ENCODE data around the gene ARL14EP. TPM values are rescaled to one million over a fixed set of nuclear protein-coding genes. Genes with fewer than 3 reads are reported as not detected.

Gene ARL14EP
- polyA plus RNA-seq, 2 of the 4 experiments (the other 2 are of a cell fraction): 17.7 to 58.2 TPM

GRCh38 chr11:30380846-30381245, 57.9 kb downstream of the ARL14EP start:
- TF ChIP-seq RARB (CRISPR knock-in tag; IDR thresholded peaks at IDR 0.05) (no peak), CHD2 (IDR thresholded peaks at IDR 0.05; ENCODE audit: low read length, partially characterized antibody) (no peak), ZFP36 (IDR thresholded peaks at IDR 0.05; ENCODE audit: borderline replicate concordance, partially characterized antibody) (no peak), HDAC2 (IDR thresholded peaks at IDR 0.05) (no peak), ZC3H11A (IDR thresholded peaks at IDR 0.05) (no peak), HMGXB4 (CRISPR knock-in tag; IDR thresholded peaks at IDR 0.05; ENCODE audit: borderline replicate concordance) (no peak), HOXB5 (CRISPR knock-in tag; IDR thresholded peaks at IDR 0.05) (no peak), RAD21 (conservative IDR thresholded peaks at IDR 0.05 in 1 of 2, IDR thresholded peaks at IDR 0.05 in 1 of 2) (no peak), E2F6 (IDR thresholded peaks at IDR 0.05; ENCODE audit: borderline replicate concordance, low read depth) (no peak), JUN (IDR thresholded peaks at IDR 0.05) (no peak), CBX8 (IDR thresholded peaks at IDR 0.05) (no peak)
- Histone ChIP-seq H3K4me1 (no peaks in the 10 kb centered on the region), H3K27ac (no peak overlapping the region), H3K4me3 (no peak overlapping the region), H3K9me3 (no peaks in the 10 kb centered on the region), H3K4me2 (no peak overlapping the region)
- FAIRE-seq (no peak), DNase-seq (ENCODE audit: low read depth in 1 of 2, low spot score in 1 of 2) (no peak), ATAC-seq (no peak)
- CTCF ChIA-PET: no interaction called here
- POLR2A ChIA-PET: no interaction called here

- POLR2A ChIA-PET: no interaction called here
- Histone ChIP-seq H3K4me2 (no peak overlapping the region), H3K4me1 (no peaks in the 10 kb centered on the region), H3K9me3 (no peaks in the 10 kb centered on the region), H3K4me3 (no peak overlapping the region), H3K27ac (no peak overlapping the region)
- CTCF ChIA-PET: no interaction called here
- WGBS (ENCODE audit: missing lambda C conversion rate): 17% methylated on average over 2 of the region's 2 CpGs
- DNase-seq (ENCODE audit: low read depth in 1 of 2, low spot score in 1 of 2): no peak
- FAIRE-seq: no peak
- TF ChIP-seq HEYL (CRISPR knock-in tag; IDR thresholded peaks at IDR 0.05) (no peak), JUNB (IDR thresholded peaks at IDR 0.05) (no peak), MAX (IDR thresholded peaks at IDR 0.05) (no peak), REST (IDR thresholded peaks at IDR 0.05) (no peak), HDAC2 (IDR thresholded peaks at IDR 0.05) (no peak), EP300 (IDR thresholded peaks at IDR 0.05) (no peak), CBX2 (IDR thresholded peaks at IDR 0.05; ENCODE audit: borderline replicate concordance, low read depth) (no peak), BCL3 (IDR thresholded peaks at IDR 0.05) (no peak), PHF8 (IDR thresholded peaks at IDR 0.05; ENCODE audit: borderline replicate concordance, low read depth) (no peak), RAD21 (conservative IDR thresholded peaks at IDR 0.05 in 1 of 2, IDR thresholded peaks at IDR 0.05 in 1 of 2) (no peak), KDM1A (IDR thresholded peaks at IDR 0.05; ENCODE audit: low read depth) (no peak), RARB (CRISPR knock-in tag; IDR thresholded peaks at IDR 0.05) (no peak), E2F6 (IDR thresholded peaks at IDR 0.05; ENCODE audit: borderline replicate concordance, low read depth) (no peak), PBX3 (IDR thresholded peaks at IDR 0.05) (no peak), POLR2AphosphoS2 (conservative IDR thresholded peaks at IDR 0.05; ENCODE audit: low read length) (no peak), ZNF302 (CRISPR knock-in tag; IDR thresholded peaks at IDR 0.05) (no peak), CHD2 (IDR thresholded peaks at IDR 0.05; ENCODE audit: low read length, partially characterized antibody) (no peak), FOSB (CRISPR knock-in tag; IDR thresholded peaks at IDR 0.05) (no peak), POLR2A (IDR thresholded peaks at IDR 0.05; ENCODE audit: low read length) (no peak)
- ATAC-seq: no peak
These were observed 59.0 kb downstream of the ARL14EP start for GRCh38 chr11:30381879-30382278.
